ENCODE measurements around the gene SOCS1. TPM values are rescaled to one million over a fixed set of nuclear protein-coding genes. Genes with fewer than 3 reads are reported as not detected.

The SOCS1 gene
- total RNA-seq, 1 donor from 2014 or later: 1.0 TPM

DNA sequence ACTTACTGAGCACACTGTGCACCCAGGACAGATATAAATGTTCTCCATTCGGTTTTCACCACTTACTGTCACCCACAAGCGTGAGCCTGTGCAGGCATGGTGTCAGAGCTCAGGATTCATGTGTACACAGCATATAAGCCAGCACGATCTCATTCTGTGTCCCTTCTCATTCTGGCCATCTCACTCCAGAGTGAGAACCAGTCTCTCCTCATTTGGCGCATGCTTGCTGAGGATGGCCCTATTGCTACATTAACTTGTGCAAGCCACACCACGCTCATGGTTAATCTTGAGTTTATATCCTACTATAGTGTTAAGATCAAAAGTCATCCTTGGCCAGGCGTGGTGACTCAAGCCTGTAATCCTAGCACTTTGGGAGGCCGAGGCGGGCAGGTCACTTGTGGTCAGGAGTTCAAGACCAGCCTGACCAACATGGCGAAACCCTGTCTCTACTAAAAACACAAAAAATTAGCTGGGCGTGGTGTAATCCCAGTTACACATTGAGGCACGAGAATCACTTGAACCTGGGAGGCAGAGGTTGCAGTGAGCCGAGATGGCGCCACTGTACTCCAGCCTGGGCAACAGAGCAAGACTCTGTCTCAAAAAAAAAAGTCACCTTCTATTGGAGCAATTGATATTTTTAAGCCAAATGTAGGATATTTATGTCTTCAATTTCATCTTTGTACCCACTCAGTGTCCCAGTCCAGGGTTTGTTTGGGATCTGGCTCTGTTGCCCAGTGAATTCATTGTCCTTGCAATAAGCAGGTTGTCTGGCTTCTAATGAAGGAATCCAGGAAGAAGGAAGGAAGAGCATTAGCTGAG, 20.9 kb downstream of the SOCS1 start:
- Histone ChIP-seq H3K27me3 (ENCODE audit: control insufficient read depth in 3 of 3, insufficient read depth in 3 of 3, low read length in 3 of 3) (peaks cover 0 to 2% (median 0%) of the 10 kb centered on the region in 3 donors), H3K9ac (ENCODE audit: low read depth in 1 of 3, low read length in 3 of 3) (no peak overlapping the region), H3K9me3 (ENCODE audit: control insufficient read depth in 3 of 3, low read length in 3 of 3) (no peaks in the 10 kb centered on the region), H3K4me1 (ENCODE audit: control insufficient read depth in 3 of 3, insufficient read depth in 3 of 3, low read length in 3 of 3) (peaks cover 0 to 1% (median 0%) of the 10 kb centered on the region in 3 donors), H3K36me3 (ENCODE audit: control insufficient read depth in 3 of 3, insufficient read depth in 3 of 3, low read length in 3 of 3) (no peaks in the 10 kb centered on the region), H3K4me3 (ENCODE audit: low read length in 3 of 3) (no peak overlapping the region), H3K27ac (ENCODE audit: low read depth, low read length) (no peak overlapping the region)

DNA sequence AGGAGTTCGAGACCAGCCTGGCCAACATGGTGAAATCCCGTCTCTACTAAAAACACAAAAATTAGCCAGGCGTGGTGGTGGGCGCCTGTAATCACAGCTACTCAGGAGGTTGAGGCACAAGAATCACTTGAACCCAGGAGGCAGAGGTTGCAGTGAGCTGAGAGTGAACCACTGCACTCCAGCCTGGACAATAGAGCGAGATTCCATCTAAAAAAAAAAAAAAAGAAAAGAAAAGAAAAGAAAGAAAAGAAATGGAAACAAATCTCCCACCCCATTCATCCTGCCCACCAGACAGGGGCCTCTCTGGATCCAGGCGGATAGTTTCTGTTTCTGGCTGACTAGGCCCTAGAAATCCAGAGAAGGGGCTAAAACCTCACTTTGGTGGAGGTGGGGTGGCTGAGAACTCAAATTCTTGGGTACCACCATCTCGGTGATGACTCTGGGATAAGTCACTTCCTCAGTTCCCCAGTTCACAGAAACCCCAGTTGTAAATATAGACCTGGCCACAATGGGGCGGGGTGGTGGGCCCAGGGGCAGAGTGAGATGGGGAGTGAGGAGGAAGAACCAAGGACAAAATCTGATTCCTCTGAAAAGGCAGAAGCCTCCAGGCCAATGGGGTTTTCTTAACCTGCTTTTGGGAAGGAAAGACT, 22.2 kb downstream of the SOCS1 start:
- H3K27me3 ChIP-seq (ENCODE audit: control insufficient read depth in 3 of 3, insufficient read depth in 3 of 3, low read length in 3 of 3): peaks cover 0 to 2% (median 0%) of the 10 kb centered on the region in 3 donors
- H3K36me3 ChIP-seq (ENCODE audit: control insufficient read depth in 3 of 3, insufficient read depth in 3 of 3, low read length in 3 of 3): no peaks in the 10 kb centered on the region
- H3K9me3 ChIP-seq (ENCODE audit: control insufficient read depth in 3 of 3, low read length in 3 of 3): no peaks in the 10 kb centered on the region
- H3K27ac ChIP-seq (ENCODE audit: low read depth, low read length): no peak overlapping the region
- H3K4me1 ChIP-seq (ENCODE audit: control insufficient read depth in 3 of 3, insufficient read depth in 3 of 3, low read length in 3 of 3): no peaks in the 10 kb centered on the region
- no peak overlapping the region for H3K9ac ChIP-seq (ENCODE audit: low read depth in 1 of 3, low read length in 3 of 3)
- H3K4me3 ChIP-seq (ENCODE audit: low read length in 3 of 3): no peak overlapping the region

DNA sequence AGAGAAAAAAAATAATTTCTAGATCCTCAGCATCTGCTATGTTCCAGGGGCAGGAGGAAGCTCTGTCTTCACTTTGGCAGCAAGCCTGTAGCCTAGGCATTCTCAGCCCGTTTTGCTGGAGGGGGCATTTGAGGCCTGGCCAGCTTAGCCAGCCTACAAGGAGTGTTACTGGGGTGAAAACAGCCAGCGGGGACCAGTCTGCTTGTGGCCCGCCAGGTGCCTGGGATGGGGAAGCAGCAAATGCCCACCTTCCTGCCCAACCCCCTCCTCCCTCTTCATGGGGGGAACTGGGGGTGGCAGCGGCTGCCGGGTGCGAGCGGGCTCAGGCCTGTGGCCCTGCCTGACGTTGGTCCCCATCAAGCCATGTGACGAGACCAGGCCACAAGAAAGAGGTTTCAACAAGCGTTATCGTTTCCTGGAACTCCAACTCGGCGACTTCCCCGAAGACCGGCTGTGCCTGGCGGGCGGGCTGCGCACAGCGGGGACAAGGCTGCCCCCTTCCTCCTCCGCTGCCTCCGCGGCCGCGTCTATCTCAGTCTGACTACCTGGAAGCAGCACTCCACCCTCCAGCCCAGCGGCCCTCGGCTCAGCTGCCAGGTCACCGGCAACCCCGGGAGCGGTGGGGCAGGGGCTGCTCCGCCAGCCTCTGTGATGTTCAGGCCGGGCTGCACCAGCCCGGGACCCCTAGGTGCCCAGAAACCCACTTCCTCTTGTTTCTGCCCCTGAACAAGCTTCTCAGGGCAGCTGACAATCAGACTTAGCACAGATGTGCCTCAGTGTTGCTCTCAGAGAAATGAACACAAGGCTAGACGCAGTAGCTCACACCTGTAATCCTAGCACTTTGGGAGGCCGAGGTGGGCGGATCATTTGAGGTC, 22.9 kb downstream of the SOCS1 start:
- no peak overlapping the region for H3K4me3 ChIP-seq (ENCODE audit: low read length in 3 of 3)
- H3K9me3 ChIP-seq (ENCODE audit: control insufficient read depth in 3 of 3, low read length in 3 of 3): no peaks in the 10 kb centered on the region
- H3K36me3 ChIP-seq (ENCODE audit: control insufficient read depth in 3 of 3, insufficient read depth in 3 of 3, low read length in 3 of 3): no peaks in the 10 kb centered on the region
- H3K27me3 ChIP-seq (ENCODE audit: control insufficient read depth in 3 of 3, insufficient read depth in 3 of 3, low read length in 3 of 3): peaks cover 0 to 2% (median 0%) of the 10 kb centered on the region in 3 donors
- H3K9ac ChIP-seq (ENCODE audit: low read depth in 1 of 3, low read length in 3 of 3): no peak overlapping the region
- no peak overlapping the region for H3K27ac ChIP-seq (ENCODE audit: low read depth, low read length)
- no peaks in the 10 kb centered on the region for H3K4me1 ChIP-seq (ENCODE audit: control insufficient read depth in 3 of 3, insufficient read depth in 3 of 3, low read length in 3 of 3)

DNA sequence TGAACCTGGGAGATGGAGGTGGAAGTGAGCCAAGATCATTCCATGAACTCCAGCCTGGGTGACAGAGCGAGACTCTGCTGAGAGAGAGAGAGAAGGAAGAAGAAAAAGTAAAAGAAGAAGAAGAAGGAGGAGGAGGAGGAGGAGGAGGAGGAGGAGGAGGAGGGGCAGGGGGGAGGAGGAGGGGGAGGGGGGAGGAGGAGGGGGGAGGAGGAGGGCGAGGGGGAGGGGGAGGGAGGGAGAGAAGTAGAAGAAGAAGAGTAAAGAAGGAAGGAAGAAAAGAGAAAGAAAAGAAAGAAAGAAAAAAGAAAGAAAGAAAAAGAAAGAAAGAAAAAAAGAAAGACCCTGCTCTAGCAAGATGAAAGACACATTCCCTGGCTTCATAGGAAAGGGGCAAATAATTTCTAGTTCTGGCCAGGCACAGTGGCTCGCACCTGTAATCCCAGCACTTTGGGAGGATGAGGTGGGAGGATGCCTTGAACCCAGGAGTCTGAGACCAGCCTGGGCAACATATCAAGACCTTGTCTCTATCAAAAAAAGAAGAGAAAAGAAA, 23.6 kb downstream of the SOCS1 start:
- Histone ChIP-seq H3K4me3 (ENCODE audit: low read length in 3 of 3) (no peak overlapping the region), H3K27me3 (ENCODE audit: control insufficient read depth in 3 of 3, insufficient read depth in 3 of 3, low read length in 3 of 3) (peaks cover 0 to 2% (median 0%) of the 10 kb centered on the region in 3 donors), H3K27ac (ENCODE audit: low read depth, low read length) (no peak overlapping the region), H3K4me1 (ENCODE audit: control insufficient read depth in 3 of 3, insufficient read depth in 3 of 3, low read length in 3 of 3) (no peaks in the 10 kb centered on the region), H3K9me3 (ENCODE audit: control insufficient read depth in 3 of 3, low read length in 3 of 3) (no peaks in the 10 kb centered on the region), H3K9ac (ENCODE audit: low read depth in 1 of 3, low read length in 3 of 3) (no peak overlapping the region), H3K36me3 (ENCODE audit: control insufficient read depth in 3 of 3, insufficient read depth in 3 of 3, low read length in 3 of 3) (no peaks in the 10 kb centered on the region)

DNA sequence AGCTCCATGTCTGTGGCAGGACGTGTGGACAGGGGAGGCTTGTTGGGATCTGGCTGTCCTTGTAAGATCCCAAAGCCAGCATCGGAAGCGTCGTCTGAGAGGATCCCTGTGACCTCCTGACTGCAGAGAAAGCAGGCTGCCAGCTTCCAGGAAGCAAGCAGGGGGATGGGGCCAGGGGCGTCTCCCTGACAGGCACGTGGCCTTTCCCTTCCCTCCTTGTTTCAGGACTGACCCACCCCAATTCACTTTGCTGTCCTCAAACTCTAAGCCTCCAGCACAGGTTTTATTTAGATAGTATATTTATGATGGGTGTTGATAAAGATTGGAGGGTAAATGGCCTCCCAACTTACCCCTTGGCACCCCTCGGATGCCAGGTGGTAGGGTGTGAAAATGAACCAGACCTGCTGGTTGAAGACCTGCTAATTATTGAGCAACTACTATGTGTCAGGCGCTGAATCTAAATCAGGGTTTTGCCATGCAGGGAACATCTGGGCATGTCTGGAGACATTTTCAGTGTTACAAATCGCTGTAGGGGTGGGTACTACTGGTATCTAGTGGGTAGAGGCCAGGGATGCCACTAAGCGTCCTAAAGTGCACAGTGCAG, 24.5 kb downstream of the SOCS1 start:
- Histone ChIP-seq H3K27me3 (ENCODE audit: control insufficient read depth in 3 of 3, insufficient read depth in 3 of 3, low read length in 3 of 3) (peaks cover 0 to 2% (median 0%) of the 10 kb centered on the region in 3 donors), H3K9ac (ENCODE audit: low read depth in 1 of 3, low read length in 3 of 3) (no peak overlapping the region), H3K27ac (ENCODE audit: low read depth, low read length) (no peak overlapping the region), H3K4me1 (ENCODE audit: control insufficient read depth in 3 of 3, insufficient read depth in 3 of 3, low read length in 3 of 3) (no peaks in the 10 kb centered on the region), H3K36me3 (ENCODE audit: control insufficient read depth in 3 of 3, insufficient read depth in 3 of 3, low read length in 3 of 3) (no peaks in the 10 kb centered on the region), H3K9me3 (ENCODE audit: control insufficient read depth in 3 of 3, low read length in 3 of 3) (no peaks in the 10 kb centered on the region), H3K4me3 (ENCODE audit: low read length in 3 of 3) (no peak overlapping the region)

DNA sequence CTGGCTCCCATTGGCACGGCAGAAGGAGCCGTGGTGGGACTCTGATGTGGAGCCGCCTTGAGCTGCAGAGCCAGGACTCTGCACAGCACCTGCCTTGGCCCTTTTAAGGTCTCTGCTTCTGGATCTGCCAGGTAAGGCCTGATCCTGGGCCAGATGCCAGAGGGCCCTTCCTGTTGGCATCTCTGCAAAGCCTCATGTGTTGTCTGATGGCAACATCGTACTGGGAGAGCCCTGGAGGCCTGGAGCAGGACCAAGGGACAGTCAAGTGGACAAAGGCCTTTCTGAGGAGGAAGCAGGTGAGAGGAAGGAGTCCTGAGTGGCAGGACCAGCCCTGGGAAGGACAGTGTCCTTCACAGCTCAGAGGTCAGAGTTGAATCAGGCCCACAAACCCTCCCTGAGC, 26.1 kb downstream of the SOCS1 start:
- H3K27ac ChIP-seq (ENCODE audit: low read depth, low read length): no peak overlapping the region
- no peak overlapping the region for H3K4me3 ChIP-seq (ENCODE audit: low read length in 3 of 3)
- peaks cover 0 to 2% (median 0%) of the 10 kb centered on the region in 3 donors for H3K27me3 ChIP-seq (ENCODE audit: control insufficient read depth in 3 of 3, insufficient read depth in 3 of 3, low read length in 3 of 3)
- no peaks in the 10 kb centered on the region for H3K36me3 ChIP-seq (ENCODE audit: control insufficient read depth in 3 of 3, insufficient read depth in 3 of 3, low read length in 3 of 3)
- H3K4me1 ChIP-seq (ENCODE audit: control insufficient read depth in 3 of 3, insufficient read depth in 3 of 3, low read length in 3 of 3): peaks cover 0 to 4% (median under 1%) of the 10 kb centered on the region in 3 donors
- no peak overlapping the region for H3K9ac ChIP-seq (ENCODE audit: low read depth in 1 of 3, low read length in 3 of 3)
- no peaks in the 10 kb centered on the region for H3K9me3 ChIP-seq (ENCODE audit: control insufficient read depth in 3 of 3, low read length in 3 of 3)

DNA sequence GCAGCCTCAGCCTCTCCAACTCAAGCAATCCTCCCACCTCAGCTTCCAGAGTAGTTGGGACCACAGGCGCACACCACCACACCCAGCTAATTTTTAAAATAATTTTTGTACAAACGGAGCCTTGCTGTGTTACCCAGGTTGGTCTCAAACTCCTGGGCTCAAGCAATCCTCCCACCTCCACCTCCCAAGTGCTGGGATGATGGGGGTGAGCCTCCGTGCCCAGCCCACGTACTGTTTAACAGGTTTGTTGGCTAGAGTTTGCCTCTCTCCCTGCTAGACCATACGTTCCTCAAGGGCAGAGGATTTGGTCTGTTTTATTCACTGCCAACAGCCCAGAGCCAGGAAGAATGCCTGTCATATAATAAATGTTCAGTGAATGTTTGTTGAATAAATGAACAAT, 26.6 kb downstream of the SOCS1 start:
- Histone ChIP-seq H3K9me3 (ENCODE audit: control insufficient read depth in 3 of 3, low read length in 3 of 3) (no peaks in the 10 kb centered on the region), H3K27ac (ENCODE audit: low read depth, low read length) (no peak overlapping the region), H3K27me3 (ENCODE audit: control insufficient read depth in 3 of 3, insufficient read depth in 3 of 3, low read length in 3 of 3) (peaks cover 0 to 2% (median 0%) of the 10 kb centered on the region in 3 donors), H3K9ac (ENCODE audit: low read depth in 1 of 3, low read length in 3 of 3) (no peak overlapping the region), H3K4me3 (ENCODE audit: low read length in 3 of 3) (no peak overlapping the region), H3K4me1 (ENCODE audit: control insufficient read depth in 3 of 3, insufficient read depth in 3 of 3, low read length in 3 of 3) (peaks cover 0 to 8% (median 6%) of the 10 kb centered on the region in 3 donors), H3K36me3 (ENCODE audit: control insufficient read depth in 3 of 3, insufficient read depth in 3 of 3, low read length in 3 of 3) (no peaks in the 10 kb centered on the region)

DNA sequence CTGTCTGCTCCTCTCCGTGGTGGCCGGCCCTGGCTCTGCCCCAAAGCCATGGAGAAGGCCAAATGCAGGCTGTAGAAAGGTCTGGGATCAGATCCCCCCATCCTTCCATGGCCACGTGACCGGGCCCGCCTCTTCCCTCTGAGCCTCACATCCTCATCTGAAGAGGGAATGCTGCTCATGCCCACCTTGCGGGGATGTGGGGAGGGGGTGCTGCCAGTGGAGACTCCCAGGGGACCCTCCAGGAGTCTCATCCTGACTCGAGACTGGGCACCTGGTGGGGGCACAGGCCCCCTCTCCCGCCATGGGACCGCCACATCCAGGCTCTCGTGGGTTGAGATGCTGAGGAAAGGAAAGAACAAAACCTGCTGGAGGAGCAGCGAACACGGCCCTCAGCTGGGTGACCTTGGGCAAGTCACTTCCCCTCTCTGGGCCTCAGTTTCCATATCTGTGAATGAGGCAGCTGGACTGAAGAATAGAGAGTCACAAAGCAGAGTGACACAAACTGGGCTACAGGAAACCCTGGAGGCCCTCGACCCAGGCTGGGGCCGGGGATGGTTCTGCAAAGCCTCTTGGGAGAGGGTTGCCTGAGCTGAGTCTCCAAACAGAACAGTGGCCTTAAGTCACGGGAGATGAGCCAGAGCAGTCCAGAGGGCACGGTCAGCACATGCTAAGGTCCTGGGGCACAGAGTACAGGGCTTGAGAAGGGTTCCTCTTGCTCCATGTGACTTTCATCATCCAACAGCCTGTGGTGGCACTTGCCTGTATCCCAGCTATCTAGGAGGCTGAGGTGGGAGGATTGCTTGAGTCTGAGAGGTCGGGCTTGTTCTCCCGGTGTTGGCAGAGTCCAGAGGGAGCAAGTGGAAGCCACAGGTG, 30.1 kb downstream of the SOCS1 start:
- H3K9ac ChIP-seq (ENCODE audit: low read depth in 1 of 3, low read length in 3 of 3): no peak overlapping the region
- H3K4me1 ChIP-seq (ENCODE audit: control insufficient read depth in 3 of 3, insufficient read depth in 3 of 3, low read length in 3 of 3): peaks cover 0 to 14% (median 11%) of the 10 kb centered on the region in 3 donors
- no peaks in the 10 kb centered on the region for H3K27me3 ChIP-seq (ENCODE audit: control insufficient read depth in 3 of 3, insufficient read depth in 3 of 3, low read length in 3 of 3)
- no peaks in the 10 kb centered on the region for H3K9me3 ChIP-seq (ENCODE audit: control insufficient read depth in 3 of 3, low read length in 3 of 3)
- H3K36me3 ChIP-seq (ENCODE audit: control insufficient read depth in 3 of 3, insufficient read depth in 3 of 3, low read length in 3 of 3): no peaks in the 10 kb centered on the region
- H3K27ac ChIP-seq (ENCODE audit: low read depth, low read length): no peak overlapping the region
- no peak overlapping the region for H3K4me3 ChIP-seq (ENCODE audit: low read length in 3 of 3)

Data from skeletal muscle tissue (tissue), 4 donors.